BLaER1 treated with 17β-estradiol and CSF1 and Interleukin-3, amounts not matched to agents 10 nM and 100 nM (cell line): Measurements from ENCODE around the gene LMTK3.
"Not testable (repeated sequence)": the region's sequence is repeated elsewhere in the genome, so short reads cannot be mapped to it uniquely, and the experiment has no call there.

Experiments
- H3K27ac ChIP-seq, 11 experiments: shearing (Covaris generic); formaldehyde crosslinking; 2 replicates each; pipeline ENCODE4 v1.8.1; 2022
- H3K27me3 ChIP-seq, 11 experiments: shearing (Covaris generic); formaldehyde crosslinking; 2 replicates each; pipeline ENCODE4 v1.8.1; 2022
- H3K36me3 ChIP-seq, 11 experiments: shearing (Covaris generic); formaldehyde crosslinking; 2 replicates each; pipeline ENCODE4 v1.8.1; 2022
- H3K4me1 ChIP-seq, 10 experiments: shearing (Covaris generic); formaldehyde crosslinking; 2 replicates each; pipeline ENCODE4 v1.8.1; 2022
- H3K4me2 ChIP-seq, 11 experiments: shearing (Covaris generic); formaldehyde crosslinking; 2 replicates each; pipeline ENCODE4 v1.8.1; 2022
- H3K4me3 ChIP-seq, 10 experiments: shearing (Covaris generic); formaldehyde crosslinking; 2 replicates each; pipeline ENCODE4 v1.8.1; 2022
- H3K9ac ChIP-seq, 11 experiments: shearing (Covaris generic); formaldehyde crosslinking; 2 replicates each; pipeline ENCODE4 v1.8.1; 2022
- H3K9me3 ChIP-seq, 11 experiments: shearing (Covaris generic); formaldehyde crosslinking; replicated peaks in 1 of 11; 2 replicates each; pipeline ENCODE4 v1.8.1; 2022
- H4K20me1 ChIP-seq, 11 experiments: shearing (Covaris generic); formaldehyde crosslinking; 2 replicates each; pipeline ENCODE4 v1.8.1; 2022
- Cebpa-rat ChIP-seq, 11 experiments: shearing (Covaris generic); IDR thresholded peaks; 2 replicates each; pipeline ENCODE4 v1.8.1; 2022

LMTK3 gene

DNA sequence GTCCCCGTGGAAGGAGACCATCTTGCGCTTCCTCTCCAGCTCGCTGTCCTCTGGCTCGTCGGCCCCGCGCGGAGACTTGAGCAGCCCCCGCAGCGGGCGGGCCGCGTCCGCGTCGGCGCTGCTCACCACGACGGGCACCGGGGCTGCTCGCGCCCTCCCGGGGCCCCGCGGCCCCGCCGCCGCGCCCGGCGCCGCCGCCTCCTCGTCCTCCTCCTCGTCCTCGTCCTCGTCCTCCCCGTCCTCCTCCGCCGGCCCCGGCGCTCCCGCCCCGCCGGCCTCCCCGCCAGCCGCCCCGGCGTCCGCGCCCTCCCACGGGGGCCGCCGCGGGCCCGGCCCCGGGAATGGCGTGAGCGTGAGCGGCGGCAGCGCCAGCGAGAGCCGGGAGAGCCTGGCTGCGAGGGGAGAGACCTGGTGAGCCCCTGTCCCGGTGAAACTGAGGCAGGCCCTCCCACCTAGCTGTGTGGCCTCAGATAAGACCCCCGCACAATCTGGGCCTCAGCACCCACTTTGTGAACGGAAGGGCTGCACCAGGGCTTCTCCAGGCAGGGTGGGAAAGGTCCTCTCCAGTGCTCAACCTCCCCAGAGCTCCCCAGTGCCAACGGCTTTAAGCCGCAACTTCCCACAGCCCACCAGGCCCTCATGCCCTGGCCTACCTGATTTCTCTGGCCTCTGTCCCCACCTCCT, 17.8 kb downstream of the LMTK3 start:
- no peaks in the 10 kb centered on the region for H3K9me3 ChIP-seq
- H3K4me1 ChIP-seq: peaks cover 62 to 80% (median 74%) of the 10 kb centered on the region in 10 experiments
- H3K27me3 ChIP-seq: peaks cover 45 to 67% (median 55%) of the 10 kb centered on the region in 11 experiments
- peak overlapping the region; percentile 76 to 93 (median 85) for H3K9ac ChIP-seq
- peak overlapping the region; percentile 87 to 99 (median 96) for H3K4me2 ChIP-seq
- H3K36me3 ChIP-seq: no peaks in the 10 kb centered on the region
- H4K20me1 ChIP-seq: peaks cover 0 to 31% (median 10%) of the 10 kb centered on the region in 11 experiments; a peak in 12 of 22 replicates
- peak overlapping the region; percentile 62 to 79 (median 67) for H3K4me3 ChIP-seq
- H3K27ac ChIP-seq: peak overlapping the region; percentile 68 to 88 (median 79)
- TF ChIP-seq Cebpa-rat (IDR thresholded peaks at IDR 0.05): no peak

GRCh38 chr19:48492925-48493717, 18.5 kb downstream of the LMTK3 start:
- H3K27me3 ChIP-seq: peaks cover 39 to 60% (median 48%) of the 10 kb centered on the region in 11 experiments
- H3K9ac ChIP-seq: peak overlapping the region; percentile 76 to 93 (median 85)
- H3K36me3 ChIP-seq: no peaks in the 10 kb centered on the region
- H3K9me3 ChIP-seq: no peaks in the 10 kb centered on the region
- H3K4me2 ChIP-seq: peak overlapping the region; percentile 87 to 99 (median 96)
- H4K20me1 ChIP-seq: peaks cover 0 to 27% (median 7%) of the 10 kb centered on the region in 11 experiments; a peak in 12 of 22 replicates
- peak overlapping the region; percentile 68 to 88 (median 79) for H3K27ac ChIP-seq
- H3K4me3 ChIP-seq: peak overlapping the region; percentile 62 to 79 (median 67)
- H3K4me1 ChIP-seq: peaks cover 58 to 78% (median 70%) of the 10 kb centered on the region in 10 experiments
- TF ChIP-seq Cebpa-rat (IDR thresholded peaks at IDR 0.05): no peak

DNA sequence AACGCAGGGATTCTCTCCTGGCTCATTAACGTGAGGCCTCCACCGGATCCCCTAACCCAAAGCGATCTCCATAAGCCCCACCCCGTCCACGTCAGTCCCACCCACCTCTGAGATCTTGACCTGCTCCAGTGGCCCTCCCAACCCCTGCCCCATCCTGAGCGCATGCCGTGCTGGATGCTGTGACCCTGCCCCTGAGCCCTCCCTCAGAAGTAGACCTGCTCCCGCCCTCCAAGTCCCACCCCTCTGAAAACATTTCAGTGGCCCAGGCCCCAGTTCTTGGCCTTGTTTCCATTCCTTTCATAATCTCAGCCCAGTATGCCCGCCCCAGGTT, 19.9 kb downstream of the LMTK3 start:
- Histone ChIP-seq H3K4me1 (peaks cover 47 to 70% (median 58%) of the 10 kb centered on the region in 10 experiments), H3K9me3 (no peaks in the 10 kb centered on the region), H4K20me1 (peaks cover 0 to 13% (median 0%) of the 10 kb centered on the region in 11 experiments; a peak in 5 of 22 replicates), H3K27me3 (peaks cover 26 to 46% (median 34%) of the 10 kb centered on the region in 11 experiments), H3K27ac (peak overlapping the region in 3 of 11 experiments; percentile 15 to 66 (median 32); a peak in 5 of 22 replicates), H3K4me2 (peak overlapping the region; percentile 64 to 86 (median 77)), H3K4me3 (peak overlapping the region in 3 of 10 experiments; percentile 11 to 45 (median 19); a peak in 2 of 20 replicates), H3K36me3 (no peaks in the 10 kb centered on the region), H3K9ac (peak overlapping the region in 2 of 11 experiments; percentile 34 to 64; a peak in 5 of 22 replicates)
- TF ChIP-seq Cebpa-rat (IDR thresholded peaks at IDR 0.05): no peak

- peaks cover 47 to 69% (median 59%) of the 10 kb centered on the region in 10 experiments for H3K4me1 ChIP-seq
- peak overlapping the region in 7 of 11 experiments; percentile 8 to 75 (median 69); a peak in 10 of 22 replicates for H3K9ac ChIP-seq
- peak overlapping the region in 7 of 11 experiments; percentile 1 to 79 (median 69); a peak in 10 of 22 replicates for H3K27ac ChIP-seq
- no peaks in the 10 kb centered on the region for H3K36me3 ChIP-seq
- peaks cover 23 to 40% (median 28%) of the 10 kb centered on the region in 11 experiments for H3K27me3 ChIP-seq
- H3K9me3 ChIP-seq: no peaks in the 10 kb centered on the region
- no peak for TF ChIP-seq Cebpa-rat (IDR thresholded peaks at IDR 0.05)
- H3K4me2 ChIP-seq: peak overlapping the region; percentile 73 to 99 (median 86)
- peaks cover 0 to 13% (median 0%) of the 10 kb centered on the region in 11 experiments; a peak in 5 of 22 replicates for H4K20me1 ChIP-seq
- peak overlapping the region in 9 of 10 experiments; percentile 21 to 56 (median 43); a peak in 13 of 20 replicates for H3K4me3 ChIP-seq
Measured at GRCh38 chr19:48490981-48491792, 20.4 kb downstream of the LMTK3 start.

GRCh38 chr19:48489608-48490216, 21.9 kb downstream of the LMTK3 start:
- peaks cover 13 to 29% (median 14%) of the 10 kb centered on the region in 11 experiments for H3K27me3 ChIP-seq
- no peaks in the 10 kb centered on the region for H3K9me3 ChIP-seq
- no peaks in the 10 kb centered on the region for H3K36me3 ChIP-seq
- H3K4me3 ChIP-seq: 0 out of 20 replicates have a peak overlapping the region, but pooled peaks of 3 of the 10 experiments have one; percentile 30 to 56 (median 43)
- peaks cover 0 to 13% (median 0%) of the 10 kb centered on the region in 11 experiments; a peak in 5 of 22 replicates for H4K20me1 ChIP-seq
- H3K27ac ChIP-seq: peak overlapping the region in 2 of 11 experiments; percentile 69 to 79; a peak in 3 of 22 replicates
- no peak for TF ChIP-seq Cebpa-rat (IDR thresholded peaks at IDR 0.05)
- H3K9ac ChIP-seq: peak overlapping the region in 4 of 11 experiments; percentile 69 to 75 (median 72); a peak in 6 of 22 replicates
- peaks cover 36 to 57% (median 46%) of the 10 kb centered on the region in 10 experiments for H3K4me1 ChIP-seq
- H3K4me2 ChIP-seq: peak overlapping the region; percentile 73 to 99 (median 86)

GRCh38 chr19:48488478-48488877, 23.2 kb downstream of the LMTK3 start:
- Histone ChIP-seq H3K9ac (peak overlapping the region in 1 of 11 experiments; percentile 24; a peak in 1 of 22 replicates), H3K4me2 (peak overlapping the region in 1 of 11 experiments; percentile 33; a peak in 1 of 22 replicates), H4K20me1 (peaks cover 0 to 13% (median 0%) of the 10 kb centered on the region in 11 experiments; a peak in 2 of 22 replicates), H3K4me1 (peaks cover 28 to 44% (median 36%) of the 10 kb centered on the region in 10 experiments), H3K27me3 (peaks cover under 1 to 17% (median 1%) of the 10 kb centered on the region in 11 experiments; a peak in 20 of 22 replicates)
- H3K27ac ChIP-seq, H3K9me3 ChIP-seq, H3K4me3 ChIP-seq, H3K36me3 ChIP-seq: not testable (repeated sequence)

DNA sequence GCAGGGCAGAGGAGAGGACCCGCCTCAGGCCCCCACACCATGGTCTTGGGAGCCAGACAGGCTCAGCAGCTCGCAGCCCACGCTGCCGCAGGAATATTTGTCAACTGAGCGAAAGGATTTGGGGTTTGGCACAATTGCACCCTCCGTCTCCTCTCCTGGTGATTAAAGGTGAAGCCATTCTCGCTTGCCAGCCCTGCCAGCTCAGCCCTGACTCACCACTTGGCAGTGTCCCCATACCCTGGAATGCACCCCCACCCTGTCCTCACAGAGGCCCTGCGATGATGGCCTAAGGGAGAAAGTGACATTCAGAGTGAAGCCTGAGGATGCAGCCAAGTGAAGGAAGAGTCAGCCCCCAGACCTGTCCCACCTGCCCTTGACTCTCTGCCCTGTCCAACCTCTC, 23.7 kb downstream of the LMTK3 start:
- Histone ChIP-seq H3K4me2 (peak overlapping the region in 2 of 11 experiments; percentile 1 to 33; a peak in 2 of 22 replicates), H3K9me3 (no peaks in the 10 kb centered on the region), H3K27ac (no peak overlapping the region), H3K9ac (peak overlapping the region in 1 of 11 experiments; percentile 24; a peak in 1 of 22 replicates), H4K20me1 (peaks cover 0 to 13% (median 0%) of the 10 kb centered on the region in 11 experiments; a peak in 2 of 22 replicates), H3K36me3 (no peaks in the 10 kb centered on the region), H3K27me3 (peaks cover 0 to 17% (median 0%) of the 10 kb centered on the region in 11 experiments; a peak in 7 of 22 replicates), H3K4me3 (no peak overlapping the region), H3K4me1 (peaks cover 28 to 44% (median 37%) of the 10 kb centered on the region in 10 experiments)
- TF ChIP-seq Cebpa-rat (IDR thresholded peaks at IDR 0.05): no peak
